Measurements from ENCODE around the gene CD209. TPM values are rescaled to one million over a fixed set of nuclear protein-coding genes. Genes with fewer than 3 reads are reported as not detected.

The CD209 gene
- total RNA-seq, 1 donor from 2014 or later: 2.7 TPM

DNA sequence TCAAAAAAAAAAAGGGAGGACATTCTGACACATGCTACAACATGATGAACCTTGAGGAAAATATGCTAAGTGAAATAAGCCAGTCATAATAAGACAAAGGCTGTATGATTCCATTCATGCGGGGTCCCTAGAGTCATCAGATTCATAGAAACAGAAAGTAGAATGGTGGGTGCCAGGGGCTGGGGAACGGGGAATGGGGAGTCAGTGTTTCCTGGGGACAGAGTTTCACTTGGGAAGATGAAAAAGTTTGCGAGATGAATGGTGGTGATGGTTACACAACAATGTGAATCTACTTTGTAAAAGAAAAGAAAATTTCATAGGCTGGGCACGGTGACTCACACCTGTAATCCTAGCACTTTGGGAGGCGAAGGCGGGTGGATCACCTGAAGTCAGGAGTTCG, 9.3 kb downstream of the CD209 start:
- no peak for DNase-seq

DNA sequence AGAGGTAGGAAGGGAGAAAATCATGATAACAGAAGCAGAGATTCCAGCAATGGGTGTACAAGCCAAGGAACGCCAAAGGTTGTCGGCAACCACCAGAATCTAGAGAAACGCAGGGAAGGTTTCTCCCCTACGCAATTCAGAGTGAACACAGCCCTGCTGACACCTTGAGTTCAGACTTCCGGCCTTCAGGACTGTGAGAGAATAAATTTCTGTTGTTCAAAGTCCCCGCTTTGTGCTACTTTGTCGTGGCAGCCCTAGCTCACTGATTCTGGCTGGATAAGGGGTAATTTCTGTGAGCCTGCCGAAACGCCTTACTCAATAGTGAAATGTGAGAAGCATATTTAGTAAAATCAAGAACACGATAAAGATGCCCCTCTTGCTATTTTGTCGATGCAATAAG, 10.1 kb downstream of the CD209 start:
- no peak for DNase-seq

DNA sequence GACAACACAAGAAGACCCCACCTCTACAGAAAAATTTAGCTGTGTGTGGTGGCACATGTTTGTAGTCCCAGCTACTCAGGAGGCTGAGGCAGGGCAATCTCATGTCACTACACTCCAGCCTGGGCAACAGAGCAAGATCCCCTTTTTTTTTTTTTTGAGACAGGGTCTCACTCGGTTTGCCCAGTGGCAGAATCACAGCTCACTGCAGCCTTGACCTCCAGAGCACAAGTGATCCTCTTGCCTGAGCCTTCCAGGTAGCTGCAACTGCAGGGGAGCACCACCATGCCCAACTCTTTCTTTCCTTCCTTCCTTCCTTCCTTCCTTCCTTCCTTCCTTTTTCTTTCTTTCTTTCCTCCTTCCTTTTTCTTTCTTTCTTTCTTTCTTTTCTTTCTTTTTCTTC, 11.2 kb downstream of the CD209 start:
- DNase-seq: no peak

DNA sequence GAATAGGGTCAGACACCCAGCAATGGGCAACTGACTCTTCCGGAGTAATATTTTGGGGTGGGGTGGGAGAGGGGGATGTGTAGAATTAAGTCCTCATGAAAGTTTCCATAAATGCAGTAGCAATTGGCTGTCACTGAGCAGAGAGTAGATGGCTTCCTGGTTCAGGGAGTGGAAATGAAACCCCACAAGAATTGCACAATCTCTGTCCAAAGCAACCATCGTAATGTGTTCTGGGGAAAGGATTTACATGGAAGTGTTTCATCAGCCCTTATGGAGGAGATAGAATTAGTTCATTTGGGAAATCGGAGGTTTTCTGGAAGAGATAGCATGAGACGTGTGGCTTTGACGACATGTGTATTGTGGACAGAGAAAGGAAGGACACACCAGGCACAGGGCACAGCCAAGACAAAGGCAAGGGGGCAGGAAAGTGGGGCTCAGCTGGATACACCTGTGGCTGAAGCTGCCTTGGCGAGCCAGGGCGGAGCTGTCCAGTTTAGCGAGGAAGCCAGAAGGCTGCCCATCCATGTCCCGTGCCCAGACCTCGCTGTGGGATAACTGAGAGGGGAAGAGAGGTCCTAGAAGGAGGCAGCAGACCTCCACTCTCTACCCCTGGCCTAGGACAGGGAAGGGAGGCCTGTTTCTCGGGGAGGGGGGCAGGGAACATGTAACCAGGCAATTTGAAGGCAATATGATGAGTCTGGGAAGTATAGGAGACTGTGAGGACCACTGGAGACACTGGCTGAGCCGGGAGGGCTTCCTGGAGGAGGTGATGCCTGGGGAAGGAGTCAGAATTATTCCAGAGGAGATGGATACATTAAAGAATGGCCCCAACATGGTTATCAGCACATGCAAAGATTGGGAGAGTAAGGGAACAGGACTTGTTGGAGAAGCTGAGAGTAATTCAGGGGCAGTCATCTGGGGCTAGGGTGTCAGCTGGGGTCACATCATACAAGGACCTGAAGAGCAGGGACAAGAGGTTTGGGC, 12.8 kb downstream of the CD209 start:
- DNase-seq: no peak

DNA sequence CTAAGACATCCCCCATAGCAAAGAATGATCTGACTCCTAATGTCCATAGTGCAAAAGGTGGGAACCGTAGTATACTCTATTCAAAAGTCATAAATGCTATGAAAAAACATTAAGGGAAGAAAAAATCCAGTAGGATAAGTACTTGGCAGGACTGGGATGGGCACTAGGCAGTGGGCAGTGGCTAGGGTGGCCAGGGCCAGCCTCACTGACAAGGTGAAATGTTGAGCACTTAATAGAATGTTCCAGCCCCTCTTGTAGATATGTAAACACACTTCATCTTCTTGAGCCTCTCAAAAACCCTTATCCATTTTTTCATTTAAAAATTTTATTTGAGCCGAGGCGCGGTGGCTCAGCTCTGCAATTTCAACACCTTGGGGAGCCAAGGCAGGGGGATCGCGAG, 14.0 kb downstream of the CD209 start:
- no peak for DNase-seq

DNA sequence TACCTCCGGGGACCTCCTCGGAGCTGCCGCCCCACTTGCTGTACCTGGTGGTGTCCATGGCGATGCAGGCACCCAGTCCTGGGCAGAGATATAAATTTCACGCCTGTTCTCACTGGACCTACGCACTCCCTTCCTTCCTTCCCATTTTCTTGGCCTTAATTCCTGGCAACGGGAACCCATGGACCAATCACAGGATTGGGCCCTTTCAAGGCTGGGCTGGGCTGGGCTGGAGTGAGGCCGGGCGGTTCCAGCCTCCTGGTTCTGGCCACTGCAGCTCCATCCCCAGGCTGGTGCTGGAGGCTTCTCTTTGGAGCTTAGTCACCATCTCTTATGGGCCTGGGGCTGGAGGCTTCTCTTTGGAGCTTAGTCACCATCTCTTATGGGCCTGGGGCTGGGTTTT, 15.3 kb downstream of the CD209 start, which contains the start of gene CLEC4G:
TSS of gene CLEC4G (minus strand) at position 66 of the 400 bp plus-strand sequence. CDS start at position 58, 8 bp downstream.
- DNase-seq: no peak

DNA sequence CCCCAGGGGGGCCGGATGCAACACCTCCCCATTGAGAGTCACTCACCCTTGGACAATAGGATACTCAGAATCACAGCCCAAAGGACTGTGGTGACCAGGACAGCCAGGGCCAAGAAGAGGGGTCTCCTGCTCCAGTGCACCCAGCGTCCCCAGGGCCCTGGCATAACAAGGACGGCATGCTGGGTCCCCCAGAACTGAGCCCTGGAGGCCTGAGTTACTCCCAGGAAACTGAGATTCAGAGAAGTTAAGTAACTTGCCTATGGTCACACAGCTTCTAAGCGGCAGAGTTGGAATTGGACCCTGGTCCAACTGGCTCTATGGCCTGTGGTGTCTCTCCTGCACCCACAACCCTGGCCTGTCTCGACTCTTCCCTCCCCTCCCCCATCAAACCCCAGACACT, 15.7 kb downstream of the CD209 start:
- no peak for DNase-seq

DNA sequence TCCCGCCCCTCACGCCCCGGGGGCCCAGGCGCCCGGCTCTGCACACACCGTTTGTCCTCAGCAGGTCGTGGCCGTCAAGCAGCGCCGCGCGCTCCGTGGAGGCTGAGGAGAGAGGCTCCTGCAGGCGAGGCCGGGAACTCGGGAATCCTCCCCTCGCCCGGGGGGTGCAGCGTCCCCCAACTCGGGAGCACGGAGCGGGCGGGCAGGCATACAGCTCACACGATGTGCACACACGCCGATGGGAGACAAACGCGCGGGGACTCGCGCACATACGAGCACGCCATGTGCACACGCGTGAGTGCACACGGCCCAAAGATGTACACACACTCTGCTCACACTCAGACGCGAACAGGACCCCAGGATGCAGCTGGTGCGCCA, 16.1 kb downstream of the CD209 start:
- DNase-seq: no peak

DNA sequence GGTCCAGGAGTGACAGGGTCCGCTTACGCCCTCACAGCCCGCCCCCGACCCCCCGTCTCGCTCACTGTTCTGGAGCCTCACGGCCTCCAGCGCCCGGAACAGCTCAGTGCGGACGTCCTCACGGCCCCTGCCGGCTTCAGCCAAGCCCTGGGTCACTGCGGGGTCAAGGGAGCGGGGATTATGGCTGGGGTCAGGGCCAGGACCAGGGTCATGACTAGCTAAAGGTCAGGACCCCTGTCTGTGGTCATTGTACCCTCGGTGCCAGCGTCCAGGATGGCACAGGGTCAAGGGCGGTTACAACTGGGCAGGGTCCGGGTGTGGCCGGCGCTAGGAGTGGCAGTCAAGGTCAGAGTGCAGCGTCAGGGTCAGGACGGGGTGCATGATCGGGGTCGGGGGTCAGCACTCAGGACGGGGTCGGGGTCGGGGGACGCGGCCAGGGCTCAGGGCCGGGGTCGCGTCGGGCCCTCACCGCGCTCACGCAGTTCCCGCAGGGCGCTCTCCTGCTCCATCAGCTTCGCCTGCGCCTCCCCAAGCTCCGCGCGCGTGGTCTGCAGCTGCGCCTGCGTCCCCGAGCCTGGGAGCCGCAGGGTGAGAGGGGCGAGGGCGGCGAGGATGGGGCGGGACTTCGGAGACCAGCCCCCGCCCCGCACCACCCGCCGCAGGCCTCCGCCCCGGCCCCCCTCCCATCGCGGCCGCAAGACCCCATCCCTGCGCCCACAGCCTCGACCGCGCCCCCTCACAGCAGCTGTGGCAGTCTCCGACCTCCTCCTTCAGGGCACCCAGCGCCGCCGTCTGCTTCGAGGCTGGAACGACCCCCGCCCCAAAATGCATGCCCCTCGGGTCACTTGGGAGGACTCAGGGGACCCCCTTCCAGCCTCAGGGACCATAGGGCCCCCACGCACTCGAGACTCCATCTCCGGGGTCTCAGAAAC, 16.8 kb downstream of the CD209 start:
- no peak for DNase-seq

DNA sequence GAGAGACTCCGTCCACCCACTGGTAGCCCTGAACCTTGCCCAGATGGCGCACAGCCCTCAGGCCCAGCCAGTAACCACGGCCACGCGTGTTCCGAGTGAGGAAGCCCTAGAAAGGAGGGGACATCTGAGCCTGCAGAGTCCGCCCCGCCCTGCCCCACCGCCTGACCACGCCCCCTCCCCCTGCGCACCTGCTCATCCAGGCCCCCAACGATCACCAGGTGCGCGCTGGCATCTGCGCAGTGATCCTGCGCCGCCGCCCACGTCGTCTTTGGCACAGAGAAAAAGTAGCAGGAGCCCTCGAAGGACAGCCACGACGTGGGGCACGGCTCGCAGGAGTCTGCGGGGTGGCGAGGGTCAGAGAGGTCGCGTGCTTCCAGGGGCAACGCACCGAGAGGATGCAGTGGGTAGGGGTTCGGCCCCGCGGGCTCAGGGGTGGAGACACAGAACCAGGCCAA, 17.5 kb downstream of the CD209 start:
- no peak for DNase-seq

DNA sequence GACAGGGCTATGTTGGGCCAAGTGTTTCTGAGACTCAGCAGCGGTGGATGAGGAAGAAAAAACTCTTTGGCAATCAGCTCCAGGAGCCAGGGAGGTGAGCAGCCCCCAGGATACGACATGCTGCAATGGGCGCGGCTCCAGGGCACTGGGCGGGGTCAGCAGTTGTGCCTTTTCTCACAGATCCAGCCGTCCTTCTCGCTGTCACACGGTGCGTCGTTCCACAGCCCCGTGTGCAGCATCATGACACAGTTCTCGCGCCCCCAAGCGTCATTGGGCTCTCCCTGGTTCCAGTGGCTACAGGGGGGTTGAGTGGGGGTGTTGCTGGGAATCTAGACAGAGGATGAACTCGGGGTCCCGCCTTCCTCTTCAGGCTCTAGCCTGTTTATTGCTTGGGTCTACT, 18.1 kb downstream of the CD209 start:
- DNase-seq: no peak

DNA sequence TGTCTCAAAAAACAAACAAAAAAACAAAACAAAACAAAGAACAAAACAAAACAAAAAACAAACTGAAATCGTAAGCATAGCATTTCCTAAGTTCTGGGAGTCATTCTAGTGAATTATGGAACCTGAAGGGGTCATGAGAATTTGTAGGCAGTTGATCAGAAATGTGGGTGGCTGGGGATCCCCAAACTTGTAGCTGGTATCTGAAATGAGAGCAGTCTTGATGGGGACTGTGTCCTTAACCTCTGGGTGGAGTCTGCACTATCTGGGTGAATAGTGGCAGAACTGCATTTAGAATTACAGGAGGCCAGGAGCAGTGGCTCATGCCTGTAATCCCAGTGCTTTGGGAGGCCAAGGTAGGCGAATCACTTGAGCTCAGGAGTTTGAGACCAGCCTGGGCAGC, 21.5 kb downstream of the CD209 start:
- DNase-seq: no peak

DNA sequence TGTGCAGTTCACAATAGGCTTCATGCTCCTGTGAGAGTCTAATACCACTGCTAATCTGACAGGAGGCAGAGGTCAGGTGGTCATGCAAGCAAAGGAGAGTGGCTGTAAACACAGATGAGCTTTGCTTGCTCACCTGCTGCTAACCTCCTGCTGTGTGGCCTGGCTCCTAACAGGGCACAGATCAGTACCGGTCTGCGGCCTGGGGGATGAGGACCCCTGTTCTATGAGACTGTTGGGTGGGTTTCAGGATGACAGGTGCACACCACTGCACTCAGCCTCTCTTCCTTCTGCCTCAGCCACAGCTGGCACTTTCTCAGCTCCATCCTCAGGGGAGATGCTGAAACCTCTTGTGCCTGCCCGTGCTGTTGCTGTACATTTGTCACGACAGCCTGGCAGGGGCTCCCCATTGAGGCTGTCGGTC, 25.1 kb downstream of the CD209 start:
- no peak for DNase-seq

DNA sequence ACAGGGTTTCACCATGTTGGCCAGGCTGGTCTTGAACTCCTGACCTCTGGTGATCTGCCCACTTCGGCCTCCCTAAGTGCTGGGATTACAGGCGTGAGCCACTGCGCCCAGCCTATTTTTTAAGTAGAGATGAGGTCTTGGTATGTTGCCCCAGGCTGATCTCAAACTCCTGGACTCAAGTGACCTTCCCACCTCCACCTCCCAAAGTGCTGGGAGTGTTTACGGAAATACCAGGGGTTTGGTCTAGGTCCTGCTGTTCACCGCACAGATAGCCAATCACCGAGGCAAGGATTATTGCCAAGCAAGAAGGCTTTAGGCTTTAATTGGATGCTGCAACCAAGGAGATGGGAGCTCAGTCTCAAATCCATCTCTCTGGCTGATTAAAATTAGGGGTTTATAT, 27.0 kb downstream of the CD209 start:
- no peak for DNase-seq

DNA sequence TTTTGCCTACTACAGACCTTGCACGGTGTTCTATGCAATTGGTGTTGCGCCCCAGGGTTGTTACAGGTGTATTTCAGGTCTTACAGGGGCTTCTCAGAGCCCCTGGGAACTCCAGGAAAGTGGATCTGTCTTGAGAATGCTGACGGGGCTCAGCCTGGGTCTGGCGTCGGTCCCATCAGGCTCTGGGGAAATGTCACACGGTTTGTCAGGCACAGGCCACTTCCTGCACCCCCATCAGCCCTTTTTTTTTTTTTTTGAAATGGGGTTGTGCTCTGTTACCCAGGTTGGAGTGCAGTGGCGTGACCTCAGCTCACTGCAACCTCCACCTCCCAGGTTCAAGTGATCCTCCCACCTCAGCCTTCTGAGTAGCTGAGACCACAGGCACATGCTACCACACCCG, 28.7 kb downstream of the CD209 start:
- DNase-seq: no peak

DNA sequence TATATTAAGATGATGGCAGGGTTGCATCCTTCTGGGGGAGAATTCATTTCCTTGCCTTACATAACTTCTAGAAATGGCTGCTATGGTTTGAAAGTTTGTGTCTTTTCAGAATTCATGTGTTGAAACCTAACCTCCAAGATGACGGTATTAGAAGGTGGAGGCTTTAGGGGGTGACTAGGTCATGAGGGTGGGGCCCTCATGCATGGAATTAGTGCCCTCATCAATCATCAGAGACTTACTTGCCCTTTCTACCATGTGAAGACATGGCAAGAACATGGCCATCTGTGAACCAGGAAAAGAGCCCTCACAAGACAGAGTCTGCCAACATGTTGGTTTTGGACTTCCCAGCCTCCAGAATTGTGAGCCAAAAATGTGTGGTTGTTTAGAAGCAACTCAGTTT, 30.6 kb downstream of the CD209 start:
- DNase-seq: no peak

DNA sequence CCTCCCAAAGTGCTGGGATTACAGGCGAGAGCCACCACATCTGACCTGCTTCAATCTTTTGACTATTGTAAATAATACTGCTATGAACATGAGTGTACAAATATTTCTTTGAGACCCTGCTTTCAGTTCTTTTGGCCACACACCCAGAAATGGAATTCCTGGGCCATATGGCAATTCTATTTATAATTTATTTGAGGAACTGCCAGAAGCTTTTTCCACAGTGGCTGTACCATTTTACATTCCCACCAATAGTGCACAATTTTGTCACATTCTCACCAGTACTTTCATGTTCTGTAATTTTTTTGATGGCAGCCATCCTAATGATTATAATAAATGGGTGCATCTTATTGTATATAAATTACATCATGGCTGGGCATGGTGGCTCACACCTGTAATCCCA, 31.7 kb downstream of the CD209 start:
- no peak for DNase-seq

DNA sequence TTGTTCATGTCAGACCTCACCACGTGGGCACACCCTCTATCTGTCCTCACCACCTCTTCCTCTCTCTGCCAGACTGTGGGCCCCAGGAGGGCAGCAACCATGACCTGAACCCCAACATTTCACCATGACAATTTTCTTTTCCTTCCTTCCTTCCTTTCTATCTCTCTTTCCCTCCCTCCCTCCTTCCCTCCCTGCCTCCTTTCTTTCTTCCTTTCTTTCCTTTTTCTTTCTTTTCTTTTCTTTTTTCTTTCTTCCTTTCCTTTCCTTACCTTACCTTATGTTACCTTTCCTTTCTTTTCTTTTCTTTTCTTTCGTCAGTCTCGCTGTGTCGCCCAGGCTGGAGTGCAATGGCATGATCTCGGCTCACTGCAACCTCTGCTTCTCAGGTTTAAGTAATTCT, 36.7 kb downstream of the CD209 start:
- no peak for DNase-seq

DNA sequence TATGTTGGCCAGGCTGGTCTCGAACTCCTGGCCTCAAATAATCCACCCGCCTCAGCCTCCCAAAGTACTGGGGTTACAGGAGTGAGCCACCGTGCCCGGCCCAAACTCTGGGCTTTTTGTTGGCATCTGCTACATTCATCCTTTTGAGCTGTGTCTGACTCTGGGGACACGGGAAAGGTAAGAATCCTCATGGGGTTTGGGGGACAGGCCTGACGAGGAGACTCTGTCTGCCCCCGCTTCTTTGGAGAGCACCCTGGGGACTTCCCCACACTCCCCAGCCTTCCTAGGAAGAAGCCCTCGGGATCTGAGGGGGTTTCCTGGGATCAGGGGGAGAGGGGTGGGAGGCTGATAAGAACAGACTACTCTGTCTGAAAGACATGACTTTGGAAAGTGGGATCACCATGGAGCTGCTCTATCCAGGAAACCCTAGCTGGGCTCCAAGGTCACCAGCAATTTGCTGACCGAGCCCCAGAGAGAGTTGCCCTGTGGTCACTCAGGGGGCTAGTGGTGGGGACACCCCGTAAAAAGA, 37.3 kb downstream of the CD209 start:
- no peak for DNase-seq

DNA sequence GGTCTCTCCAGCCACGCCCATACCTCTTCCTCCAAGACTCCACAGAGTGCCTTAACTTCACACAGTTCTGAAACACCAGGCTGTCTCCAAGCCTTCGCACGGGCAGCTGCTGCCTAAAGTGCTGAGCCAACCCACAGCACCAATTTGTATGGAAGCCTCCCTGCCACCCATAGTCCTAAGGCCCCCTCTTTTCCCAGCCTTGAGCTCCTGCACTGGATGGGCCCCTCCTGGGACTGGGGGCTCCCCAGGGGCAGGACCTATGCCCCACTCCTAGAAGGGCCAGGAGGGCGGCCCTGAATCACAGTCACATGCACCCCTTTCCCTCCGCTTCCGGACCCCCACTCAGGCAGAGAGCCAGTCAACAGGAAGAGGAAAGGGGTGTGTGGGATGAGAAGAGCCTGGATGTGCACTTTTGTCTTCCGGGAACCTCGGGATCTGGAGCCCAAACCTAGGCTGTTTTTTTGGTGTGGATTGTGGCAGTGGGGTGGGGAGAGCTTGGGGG, 40.3 kb downstream of the CD209 start:
- no peak for DNase-seq

DNA sequence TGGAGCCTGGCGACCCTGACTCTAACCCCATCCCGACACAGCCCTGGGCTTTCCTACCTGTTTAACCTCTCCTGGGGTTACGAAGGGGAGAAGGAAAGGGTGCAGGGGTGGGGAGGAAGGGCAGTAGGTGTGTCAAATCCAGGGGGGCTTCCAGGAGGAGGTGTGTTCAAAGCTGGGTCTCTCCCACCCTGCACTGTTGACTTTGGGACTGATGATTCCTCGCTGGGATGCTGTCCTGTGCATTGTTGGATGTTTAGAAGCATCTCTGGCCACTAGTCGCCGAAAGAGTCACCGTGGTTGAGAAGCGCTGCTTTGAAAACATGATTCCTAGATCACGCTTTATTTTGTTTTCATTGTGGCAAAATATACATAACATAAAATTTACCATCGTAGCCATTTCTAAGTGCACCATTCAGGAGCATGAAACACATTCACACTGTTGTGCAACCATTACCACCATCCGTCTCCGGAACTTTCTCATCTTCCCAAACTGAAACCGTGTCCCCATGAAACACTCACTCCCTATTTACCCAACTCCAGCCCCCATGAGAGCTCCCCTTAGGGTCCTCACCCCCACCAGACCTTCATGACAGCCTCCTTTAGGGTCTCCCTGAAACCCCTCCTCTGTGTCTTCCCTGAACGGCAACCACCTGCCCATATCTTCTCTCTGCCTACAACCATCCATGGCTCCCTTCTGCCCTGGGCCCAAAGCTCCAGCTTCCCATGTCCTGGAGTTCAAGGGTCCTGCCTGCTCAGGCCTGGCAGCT, 41.0 kb downstream of the CD209 start:
- DNase-seq: no peak

Data from tongue (tissue), 2 donors.